ENCODE data around the gene DLGAP1. TPM values are rescaled to one million over a fixed set of nuclear protein-coding genes. Genes with fewer than 3 reads are reported as not detected.

The DLGAP1 gene
- total RNA-seq, 1 donor from 2014 or later = not detected

DNA sequence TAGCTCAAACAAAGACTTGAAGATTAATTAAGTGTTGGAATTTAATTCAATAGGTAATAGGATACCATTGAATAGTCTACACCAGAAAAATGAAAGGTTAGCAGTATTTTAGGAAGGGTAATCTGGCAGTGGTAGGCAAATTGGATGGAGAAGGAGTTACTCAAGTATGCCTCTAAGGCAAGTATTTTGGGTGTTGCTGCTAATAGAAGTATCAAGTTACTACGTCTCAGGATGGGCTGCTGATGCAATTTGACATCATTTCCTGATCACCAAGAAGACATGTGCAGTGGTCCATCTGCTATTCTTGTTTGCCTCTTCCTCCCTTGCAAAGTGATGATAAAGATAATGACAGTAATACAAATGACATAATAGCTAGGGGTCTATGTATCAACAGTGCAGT is 519.8 kb downstream of the DLGAP1 start:
- DNase-seq (ENCODE audit: missing footprints) (no peak), ATAC-seq (no peak)
- intact Hi-C loops (cut with DNase I) = no loop called here

DNA sequence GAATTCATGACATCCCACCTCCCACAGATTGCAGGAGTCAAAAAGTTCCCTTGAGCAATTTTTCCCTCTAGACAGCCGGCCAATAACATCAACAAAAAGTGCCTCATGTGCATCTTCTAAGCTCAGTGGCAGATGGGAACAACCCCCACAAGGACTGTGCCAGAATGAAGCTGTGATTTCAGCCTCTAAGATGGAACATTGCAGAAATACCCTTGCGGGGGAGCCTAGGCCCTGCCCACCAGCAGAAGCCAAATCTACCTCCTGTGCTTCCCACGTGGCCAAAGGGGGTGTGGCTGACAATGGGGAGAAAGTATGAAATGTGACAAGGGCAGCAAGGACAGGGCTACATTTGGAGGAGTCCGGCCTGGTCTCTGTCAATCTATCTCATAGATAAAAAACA is 522.8 kb downstream of the DLGAP1 start:
- intact Hi-C loops (cut with DNase I) = no loop called here
- ATAC-seq = no peak
- no peak for DNase-seq (ENCODE audit: missing footprints)

DNA sequence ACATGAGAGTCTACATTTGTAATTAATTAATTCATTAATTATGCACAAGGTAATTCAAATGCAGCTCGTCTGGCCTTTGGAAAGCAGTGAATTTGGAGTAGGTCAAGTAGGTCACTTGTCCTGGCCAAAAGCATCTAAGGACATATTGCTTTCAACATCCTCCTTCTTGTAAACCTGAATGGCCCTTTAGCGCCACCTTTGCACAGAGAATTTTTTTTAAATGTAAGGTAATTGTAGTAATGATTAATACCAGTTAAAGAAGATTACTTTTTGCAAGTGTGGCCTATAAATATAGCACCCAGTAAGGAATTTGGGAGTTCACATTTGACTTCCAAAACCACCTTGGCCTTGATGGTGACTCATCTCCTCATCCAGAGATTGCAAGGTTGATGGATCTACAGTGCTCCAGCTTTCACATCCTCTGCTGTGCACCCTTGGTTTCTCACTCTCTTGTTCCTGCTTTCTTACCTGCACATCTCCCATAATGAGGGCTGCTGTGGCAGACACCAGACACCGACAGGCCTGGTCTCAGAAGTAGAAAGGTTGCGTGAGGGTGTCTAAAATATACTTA is 523.5 kb downstream of the DLGAP1 start:
- DNase-seq (ENCODE audit: missing footprints) (no peak), ATAC-seq (no peak)
- intact Hi-C loops (cut with DNase I) = no loop called here

DNA sequence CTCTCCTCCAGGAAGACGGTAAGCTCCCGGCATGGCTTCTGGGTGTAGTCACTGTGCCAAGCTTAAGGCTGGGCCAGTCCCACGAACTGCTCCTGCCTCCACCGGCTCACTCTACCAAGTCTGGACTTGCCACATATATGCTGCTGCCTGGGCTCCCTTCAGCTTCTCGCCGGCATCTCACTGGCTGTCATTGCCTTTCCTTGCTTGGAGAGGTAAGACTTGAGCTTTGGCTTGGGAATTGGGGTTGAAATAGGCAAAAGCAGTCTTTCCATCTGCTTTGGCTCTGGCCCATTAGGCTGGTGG is 524.1 kb downstream of the DLGAP1 start:
- intact Hi-C loops (cut with DNase I) = no loop called here
- ATAC-seq (no peak), DNase-seq (ENCODE audit: missing footprints) (no peak)

DNA sequence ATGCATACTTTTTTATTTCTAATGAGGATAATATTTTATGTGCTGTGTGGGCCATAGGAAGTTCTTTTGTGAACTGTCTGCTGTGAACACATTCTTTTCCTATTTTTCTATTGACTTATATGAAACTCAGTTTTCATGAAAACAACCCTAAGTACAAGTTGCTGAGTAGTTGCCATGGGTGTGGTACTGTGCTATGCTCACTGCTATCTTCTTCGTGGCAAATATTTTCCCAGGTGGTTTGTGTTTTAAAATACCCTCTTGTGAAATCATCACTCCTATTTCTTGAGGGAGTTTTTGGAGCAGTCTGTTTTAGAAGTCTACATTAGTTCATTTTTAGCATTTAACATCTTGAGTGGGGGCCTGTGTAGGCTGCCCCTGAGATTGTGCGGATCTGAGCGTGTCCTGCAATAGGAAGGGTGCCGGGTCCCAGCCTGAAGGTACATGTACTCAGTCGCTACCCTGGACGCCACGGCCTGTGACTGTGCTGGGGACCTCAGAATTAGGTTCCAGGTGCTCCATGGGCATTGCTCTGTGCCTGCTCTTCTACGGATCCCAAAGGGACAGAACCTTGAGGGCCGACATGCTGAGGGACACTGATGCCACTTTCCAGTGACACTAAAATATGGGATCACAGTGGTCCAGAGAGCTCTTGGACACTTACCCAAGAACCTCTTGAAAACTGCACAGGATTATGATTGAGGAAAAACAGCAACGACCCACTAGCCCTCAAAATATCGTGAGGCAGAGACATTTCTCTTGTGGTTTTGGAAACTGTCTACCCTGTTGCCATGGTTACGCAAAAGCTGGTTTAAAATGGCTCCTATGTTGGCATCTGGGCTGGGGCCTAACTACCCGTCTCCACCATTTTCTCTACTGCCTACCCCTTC is 524.7 kb downstream of the DLGAP1 start:
- ATAC-seq (no peak), DNase-seq (ENCODE audit: missing footprints) (no peak)
- intact Hi-C loops (cut with DNase I) = no loop called here

DNA sequence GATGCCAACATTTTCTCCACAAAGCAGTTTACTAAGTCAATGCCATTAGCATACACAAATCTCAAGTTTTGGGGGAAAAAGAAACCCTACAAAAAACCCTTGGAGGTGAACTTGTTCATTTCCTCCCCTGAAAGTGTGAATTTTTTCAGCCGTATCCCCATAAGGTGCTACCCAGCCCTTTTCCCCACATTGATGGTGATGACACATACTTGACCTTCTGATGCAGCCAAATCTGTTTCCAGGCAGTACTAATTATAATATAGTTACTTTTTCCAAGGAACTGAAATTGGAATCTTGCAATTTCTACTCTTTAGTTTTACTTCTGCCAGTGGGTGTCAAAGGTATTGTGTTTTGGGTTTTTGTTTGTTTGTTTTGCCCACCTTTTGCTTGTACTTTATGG is 530.7 kb downstream of the DLGAP1 start:
- DNase-seq (ENCODE audit: missing footprints) (no peak), ATAC-seq (no peak)
- intact Hi-C loops (cut with DNase I) = loop anchor here (5.0 kb wide), 1 partner anchor 37 kb away; no protein-coding TSS in a partner anchor

DNA sequence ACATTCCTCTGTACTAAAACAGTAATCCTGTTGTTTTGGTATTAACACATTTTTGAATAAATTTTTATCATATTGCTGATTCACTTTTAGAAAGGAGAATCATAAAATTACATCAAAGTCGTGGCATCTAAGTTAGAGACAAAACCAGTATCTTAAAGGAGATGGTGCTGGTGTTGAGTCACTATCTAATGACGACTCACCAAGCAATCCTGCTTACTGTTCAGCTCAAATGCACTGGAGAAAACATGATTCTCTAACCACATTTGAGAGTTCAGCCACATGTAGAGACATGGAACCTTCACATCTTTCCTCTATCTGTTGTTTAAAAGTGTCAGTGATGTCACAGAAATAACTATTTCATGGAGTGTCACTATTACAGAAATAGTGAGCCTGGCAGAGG is 531.4 kb downstream of the DLGAP1 start:
- DNase-seq (ENCODE audit: missing footprints) (no peak), ATAC-seq (no peak)
- intact Hi-C loops (cut with DNase I) = loop anchor here (5.0 kb wide), 1 partner anchor 36 kb away; no protein-coding TSS in a partner anchor

DNA sequence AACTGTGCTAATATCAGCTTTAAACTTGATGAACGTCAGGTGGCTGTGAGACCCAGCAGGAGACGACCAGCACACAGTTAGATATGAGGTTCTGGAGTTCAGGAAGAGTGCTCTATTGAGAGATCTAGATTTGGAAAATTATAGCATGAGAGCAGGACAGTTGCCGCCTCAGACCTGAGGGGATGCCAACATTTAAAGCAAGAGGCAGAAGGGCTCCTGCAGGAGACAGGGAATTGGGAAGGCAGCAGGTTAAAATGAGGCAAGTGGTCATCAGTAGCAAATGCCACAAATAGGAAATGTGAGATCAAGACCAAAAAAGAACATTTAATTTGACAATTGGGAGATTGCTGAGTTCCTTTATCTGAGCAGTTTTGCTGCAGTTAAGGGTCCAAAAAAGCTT is 533.3 kb downstream of the DLGAP1 start:
- intact Hi-C loops (cut with DNase I) = loop anchor here (5.0 kb wide), 1 partner anchor 35 kb away; no protein-coding TSS in a partner anchor
- ATAC-seq (no peak), DNase-seq (ENCODE audit: missing footprints) (peak; percentile 46)

DNA sequence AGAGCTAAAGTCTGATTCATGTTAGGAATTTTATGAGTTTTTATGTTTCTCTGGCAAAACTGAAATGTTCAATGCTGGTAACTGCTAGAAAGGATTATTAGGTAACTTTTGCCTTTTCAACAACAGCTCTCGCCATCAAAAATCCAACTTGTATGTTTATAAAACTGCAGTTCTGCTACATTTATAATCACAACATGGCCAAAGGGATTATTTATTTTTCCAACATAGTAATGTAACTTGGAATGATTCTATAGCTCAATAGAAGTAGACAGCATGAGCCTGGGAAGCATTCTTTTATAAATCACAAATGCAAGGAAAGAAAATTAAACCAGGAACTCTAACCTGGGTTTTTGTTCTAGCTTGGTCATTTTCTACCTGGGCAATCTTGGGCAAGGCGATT is 534.3 kb downstream of the DLGAP1 start:
- no peak for DNase-seq (ENCODE audit: missing footprints)
- intact Hi-C loops (cut with DNase I) = loop anchor here (5.0 kb wide), 1 partner anchor 34 kb away; no protein-coding TSS in a partner anchor
- no peak for ATAC-seq

DNA sequence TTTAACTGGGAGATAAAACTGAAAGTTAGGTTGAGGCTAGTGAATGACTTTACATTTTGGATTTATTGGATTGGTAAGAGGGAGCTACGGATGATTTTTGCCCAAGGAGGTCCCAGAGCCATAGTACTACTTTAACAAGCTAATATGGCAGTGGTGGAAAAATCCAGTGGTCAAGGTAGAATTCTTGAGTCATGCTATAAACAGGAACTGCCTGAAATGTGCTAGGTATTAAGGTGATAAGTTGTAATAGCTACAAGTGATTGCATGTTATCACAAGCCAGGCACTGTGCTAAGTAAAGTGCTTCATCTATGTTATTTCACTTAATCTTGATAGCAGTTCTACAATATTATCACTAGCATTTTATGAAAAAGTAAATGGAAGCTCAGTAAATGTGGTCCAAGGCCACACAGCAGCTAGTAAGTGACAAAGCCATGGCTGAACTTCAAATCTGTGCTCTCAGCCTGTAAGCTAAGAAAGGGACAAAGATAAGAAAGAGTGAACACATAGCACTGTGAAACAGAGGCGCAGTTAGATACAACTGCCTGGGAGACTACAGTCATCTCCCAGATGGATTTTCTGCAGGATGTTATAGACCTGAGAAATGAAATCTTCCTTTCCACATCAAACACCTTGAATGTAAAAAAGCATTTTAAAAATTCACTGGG is 535.6 kb downstream of the DLGAP1 start:
- DNase-seq (ENCODE audit: missing footprints) = no peak
- intact Hi-C loops (cut with DNase I) = loop anchor here (5.0 kb wide), 1 partner anchor 32 kb away; no protein-coding TSS in a partner anchor

DNA sequence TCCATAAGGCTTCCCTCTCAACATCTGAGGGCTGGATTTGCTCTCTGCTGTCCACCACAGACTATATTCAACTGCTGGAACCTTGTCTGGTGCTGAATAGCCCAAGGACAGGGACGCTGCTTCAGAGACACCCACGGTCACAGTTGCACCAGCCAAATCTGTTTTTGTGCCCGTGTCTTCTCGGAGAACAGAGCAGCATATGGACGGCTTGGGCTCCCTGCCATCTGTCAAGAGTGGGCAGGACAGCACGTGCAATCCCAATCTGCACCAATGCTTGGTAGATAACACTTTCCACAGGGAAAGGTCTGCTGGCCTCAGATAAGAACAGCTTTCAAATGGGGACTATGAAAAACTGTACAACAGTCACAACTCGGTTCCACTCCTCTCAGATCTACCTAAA is 539.0 kb downstream of the DLGAP1 start:
- ATAC-seq (peak; percentile 39), DNase-seq (ENCODE audit: missing footprints) (no peak)
- intact Hi-C loops (cut with DNase I) = no loop called here

More for the DNA sequence above, 535.6 kb downstream of the DLGAP1 start:
- peak; percentile 59 for ATAC-seq

DNA sequence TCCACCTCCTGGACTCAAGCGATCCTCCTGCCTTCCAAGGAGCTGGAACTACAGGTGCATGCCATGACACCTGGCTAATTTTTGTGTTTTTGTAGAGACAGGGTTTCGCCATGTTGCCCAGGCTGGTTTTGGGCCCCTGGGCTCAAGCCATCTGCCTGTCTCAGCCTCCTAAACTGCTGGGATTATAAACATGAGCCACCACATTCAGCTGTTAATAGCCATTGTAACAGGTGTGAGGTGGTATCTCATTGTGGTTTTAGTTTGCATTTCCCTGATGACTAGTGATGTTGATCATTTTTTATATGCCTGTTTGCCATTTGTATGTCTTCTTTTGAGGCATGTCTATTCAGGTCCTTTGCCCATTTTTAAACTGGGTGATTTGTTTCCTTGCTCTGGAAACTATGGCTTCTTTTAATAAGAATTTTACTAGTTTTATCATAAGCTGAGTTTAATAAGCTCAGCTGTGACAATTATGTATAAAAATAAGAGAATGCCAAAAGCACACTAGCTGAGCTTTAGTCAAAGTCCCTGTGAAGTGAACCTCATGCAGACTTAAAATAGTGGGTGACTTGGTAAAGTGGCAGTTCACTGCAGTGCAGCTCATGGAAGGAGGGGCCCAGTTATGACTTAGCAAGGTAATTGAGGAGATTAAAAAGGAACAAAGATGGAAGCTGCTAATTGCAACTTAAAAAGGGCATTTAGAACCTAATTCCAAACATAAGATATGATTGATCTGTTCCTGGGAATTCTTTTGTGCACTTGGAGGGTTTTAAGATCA is 540.1 kb downstream of the DLGAP1 start:
- no peak for DNase-seq (ENCODE audit: missing footprints)
- intact Hi-C loops (cut with DNase I) = no loop called here
- no peak for ATAC-seq

DNA sequence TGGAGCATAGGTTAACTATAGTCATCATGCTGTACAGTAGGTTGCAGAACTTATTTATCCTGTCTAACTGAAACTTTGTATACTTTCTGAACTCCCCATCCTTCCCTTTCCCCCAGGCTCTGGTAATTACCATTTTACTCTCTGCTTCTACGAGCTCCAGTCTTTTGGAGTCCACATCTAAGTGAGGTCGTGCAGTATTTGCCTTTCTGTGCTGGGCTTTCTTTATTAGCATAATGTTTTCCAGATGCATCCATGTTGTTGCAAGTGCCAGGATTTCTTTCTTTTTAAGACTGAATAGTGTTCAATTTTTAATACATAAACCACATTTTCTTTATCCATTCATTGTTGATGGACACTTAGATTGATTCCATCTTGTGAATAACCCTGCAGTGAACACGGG is 541.0 kb downstream of the DLGAP1 start:
- intact Hi-C loops (cut with DNase I) = no loop called here
- no peak for ATAC-seq

DNA sequence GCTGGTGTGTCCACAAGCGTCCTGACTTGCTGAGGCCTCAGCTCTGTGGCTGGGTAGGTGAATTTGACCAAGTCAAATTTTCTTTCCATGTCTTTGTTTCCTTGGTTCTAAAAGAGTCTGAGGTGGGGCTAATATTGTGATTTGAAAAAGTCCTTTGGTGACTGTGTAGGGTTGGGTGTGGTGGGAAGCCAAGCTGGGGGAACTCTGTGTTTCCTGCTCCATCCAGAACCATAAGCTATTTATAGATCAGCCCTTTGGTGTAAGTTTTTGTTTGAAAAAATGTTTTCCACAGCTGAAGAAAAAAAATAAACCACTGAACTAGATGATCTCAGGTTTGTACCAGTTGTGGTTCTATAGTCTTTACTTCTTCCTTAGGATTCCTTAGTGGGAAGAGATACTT is 542.4 kb downstream of the DLGAP1 start:
- DNase-seq (ENCODE audit: missing footprints) = no peak
- intact Hi-C loops (cut with DNase I) = no loop called here
- ATAC-seq = no peak

More for the DNA sequence above, 541.0 kb downstream of the DLGAP1 start:
- no peak for DNase-seq (ENCODE audit: missing footprints)

DNA sequence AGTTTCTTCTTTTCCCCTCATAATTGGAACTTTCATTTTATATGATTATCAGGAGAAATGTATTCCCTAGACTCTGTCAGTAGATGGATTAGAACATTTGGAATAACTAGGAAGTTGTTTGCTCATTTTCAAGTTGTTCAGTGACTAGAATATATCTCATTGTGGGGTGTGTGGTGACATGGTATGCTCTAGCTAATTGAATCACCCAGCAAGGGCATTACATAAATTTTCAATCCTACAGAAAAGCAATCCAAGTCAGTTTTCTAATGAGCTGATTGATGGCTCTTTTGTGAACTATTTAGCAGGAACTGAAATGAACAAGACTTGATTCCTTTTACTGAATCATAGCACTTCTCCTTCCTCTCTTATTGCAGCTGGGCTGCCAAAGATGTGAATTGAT is 543.7 kb downstream of the DLGAP1 start:
- DNase-seq (ENCODE audit: missing footprints) = no peak
- ATAC-seq = no peak
- intact Hi-C loops (cut with DNase I) = no loop called here

DNA sequence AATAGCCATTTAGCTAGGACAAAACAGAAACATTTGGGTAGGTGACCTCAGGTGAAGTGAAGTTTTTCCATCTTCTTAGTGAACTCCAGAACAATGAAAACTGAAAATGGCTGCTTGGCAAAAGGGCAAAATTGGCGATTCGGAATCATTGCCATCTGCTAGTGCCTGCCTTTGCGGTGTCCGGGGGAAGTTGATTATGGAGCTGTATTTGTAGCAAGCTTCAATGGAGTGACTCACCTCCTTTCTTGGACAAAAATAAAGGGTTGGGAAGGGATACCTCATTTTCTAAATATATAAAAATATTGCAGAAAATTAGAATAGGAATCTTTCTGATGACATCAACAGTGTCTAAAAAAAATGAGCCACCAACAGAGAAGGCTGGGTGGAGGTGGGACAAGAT is 544.6 kb downstream of the DLGAP1 start:
- no peak for ATAC-seq
- intact Hi-C loops (cut with DNase I) = no loop called here
- DNase-seq (ENCODE audit: missing footprints) = no peak

DNA sequence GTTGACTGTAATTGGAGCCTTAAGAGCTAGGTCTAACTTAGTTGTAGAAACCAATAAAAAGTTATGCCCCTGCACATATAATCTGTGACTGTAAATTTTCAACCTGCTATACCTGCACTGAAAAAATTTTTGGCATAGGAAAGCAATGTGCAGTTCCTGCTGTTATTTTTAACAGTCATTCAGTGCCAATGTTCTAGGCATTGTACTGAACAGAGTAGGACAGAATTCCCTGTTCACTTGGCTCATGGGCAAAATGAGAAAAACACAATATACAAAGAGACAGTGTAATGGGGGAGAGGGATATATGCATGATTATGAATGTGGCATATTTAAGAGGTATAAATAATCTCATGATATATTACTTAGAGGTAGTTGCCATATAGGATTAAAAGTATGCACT is 547.2 kb downstream of the DLGAP1 start:
- ATAC-seq (peak; percentile 37), DNase-seq (ENCODE audit: missing footprints) (no peak)
- intact Hi-C loops (cut with DNase I) = no loop called here

DNA sequence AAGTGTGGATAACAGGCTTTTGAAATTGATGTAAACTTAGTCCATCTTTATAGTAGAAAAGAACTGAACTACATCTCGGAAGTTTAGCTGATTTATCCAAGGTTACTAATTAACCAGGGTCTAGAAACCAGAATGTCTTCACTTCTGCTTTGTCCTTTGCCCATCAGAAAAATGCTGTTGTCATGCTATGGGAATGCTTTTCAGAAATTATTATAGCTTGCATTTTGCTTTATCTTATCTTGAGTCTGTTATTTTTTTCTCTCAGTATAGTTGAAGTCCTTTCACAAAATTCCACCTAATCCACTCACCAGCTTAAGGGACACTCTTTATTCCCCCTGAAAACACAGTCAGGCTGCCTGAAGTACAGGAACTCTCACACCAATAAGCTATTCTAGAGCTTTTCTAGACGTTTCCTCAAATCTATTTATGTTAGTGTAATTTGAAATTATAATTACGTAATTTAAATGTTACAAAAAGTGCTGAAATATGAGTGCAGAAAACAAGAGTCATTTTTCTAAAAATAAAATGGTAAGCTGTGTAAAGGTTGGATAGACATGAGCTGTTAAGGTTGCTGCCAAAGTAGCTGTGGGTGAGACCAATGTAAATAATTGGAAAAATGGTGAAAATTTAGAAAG is 548.9 kb downstream of the DLGAP1 start:
- intact Hi-C loops (cut with DNase I) = no loop called here
- ATAC-seq = no peak
- no peak for DNase-seq (ENCODE audit: missing footprints)

DNA sequence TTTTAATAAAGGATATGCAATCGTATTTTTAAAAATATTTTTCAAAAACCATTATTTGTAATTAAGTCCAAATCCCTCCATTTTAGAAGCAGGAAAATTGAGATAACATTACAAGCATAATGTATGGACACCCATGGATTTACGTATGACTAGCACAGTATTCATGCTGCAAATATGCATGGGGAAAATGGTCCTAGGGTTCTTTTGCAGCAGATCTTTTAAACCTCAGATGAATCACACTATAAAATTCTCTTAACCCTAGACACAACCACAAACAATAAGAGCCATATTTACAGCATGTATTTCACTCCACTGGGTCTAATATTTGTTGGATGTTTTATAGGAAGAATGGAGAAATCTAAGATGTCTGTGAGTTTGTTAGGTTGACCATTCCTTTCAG is 551.8 kb downstream of the DLGAP1 start:
- intact Hi-C loops (cut with DNase I) = no loop called here
- no peak for ATAC-seq
- no peak for DNase-seq (ENCODE audit: missing footprints)
